ENCODE results near the gene TCP10L.

DNA sequence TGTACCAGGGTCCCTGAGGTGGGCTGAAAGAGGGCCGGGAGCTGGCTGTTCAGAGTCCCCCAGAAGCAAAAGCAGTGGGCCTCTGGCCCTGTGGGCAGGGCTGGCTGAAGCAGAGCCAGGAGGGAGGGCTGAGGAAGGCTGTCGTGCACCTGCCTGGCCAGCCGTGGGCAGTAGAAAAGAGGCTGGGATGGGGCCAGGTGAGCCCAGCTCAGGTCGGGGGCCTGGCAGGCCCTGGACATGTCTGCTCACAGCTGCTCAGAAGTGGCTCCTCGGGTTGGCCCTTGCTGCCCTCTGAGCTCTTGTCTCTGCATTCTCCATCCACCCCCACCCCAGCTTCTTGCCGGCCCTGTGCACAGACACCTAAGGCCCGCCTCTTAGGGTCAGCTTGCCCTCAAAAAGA is 60.0 kb downstream of the TCP10L start:
- TF ChIP-seq POLR2A (IDR thresholded peaks at IDR 0.05; ENCODE audit: extremely low read depth, insufficient read length) = no peak
- TF ChIP-seq, protein P1, sequence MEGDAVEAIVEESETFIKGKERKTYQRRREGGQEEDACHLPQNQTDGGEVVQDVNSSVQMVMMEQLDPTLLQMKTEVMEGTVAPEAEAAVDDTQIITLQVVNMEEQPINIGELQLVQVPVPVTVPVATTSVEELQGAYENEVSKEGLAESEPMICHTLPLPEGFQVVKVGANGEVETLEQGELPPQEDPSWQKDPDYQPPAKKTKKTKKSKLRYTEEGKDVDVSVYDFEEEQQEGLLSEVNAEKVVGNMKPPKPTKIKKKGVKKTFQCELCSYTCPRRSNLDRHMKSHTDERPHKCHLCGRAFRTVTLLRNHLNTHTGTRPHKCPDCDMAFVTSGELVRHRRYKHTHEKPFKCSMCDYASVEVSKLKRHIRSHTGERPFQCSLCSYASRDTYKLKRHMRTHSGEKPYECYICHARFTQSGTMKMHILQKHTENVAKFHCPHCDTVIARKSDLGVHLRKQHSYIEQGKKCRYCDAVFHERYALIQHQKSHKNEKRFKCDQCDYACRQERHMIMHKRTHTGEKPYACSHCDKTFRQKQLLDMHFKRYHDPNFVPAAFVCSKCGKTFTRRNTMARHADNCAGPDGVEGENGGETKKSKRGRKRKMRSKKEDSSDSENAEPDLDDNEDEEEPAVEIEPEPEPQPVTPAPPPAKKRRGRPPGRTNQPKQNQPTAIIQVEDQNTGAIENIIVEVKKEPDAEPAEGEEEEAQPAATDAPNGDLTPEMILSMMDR (IDR thresholded peaks at IDR 0.05; ENCODE audit: low read depth, low read length) = no peak
- TF ChIP-seq MYC (IDR thresholded peaks at IDR 0.05; ENCODE audit: low read depth, low read length) = no peak

Data from NB4 (cell line).